Muscle layer of colon (tissue), 2 donors: ENCODE measurements around the gene RRP1B.
A peak's percentile ranks its signal among the peaks of the same experiment; 100 is the strongest.
"Not testable (repeated sequence)": the region's sequence is repeated elsewhere in the genome, so short reads cannot be mapped to it uniquely, and the experiment has no call there.

Source experiments
- H3K27ac ChIP-seq: one replicate; pipeline ENCODE4 v1.7.0; 2013; ENCODE audit warnings: low read depth, mild to moderate bottlenecking, low read length, moderate library complexity
- H3K27me3 ChIP-seq, 2 donors: one replicate each; pipeline ENCODE4 v1.7.0; 2013; ENCODE audit warnings: low read length in 2 of 2, mild to moderate bottlenecking in 2 of 2; ENCODE audit not compliant: insufficient read depth in 2 of 2, control insufficient read depth in 1 of 2
- H3K36me3 ChIP-seq: one replicate; pipeline ENCODE4 v1.7.0; 2013; ENCODE audit warnings: mild to moderate bottlenecking, low read length; ENCODE audit not compliant: insufficient read depth
- H3K4me1 ChIP-seq: one replicate; pipeline ENCODE4 v1.7.0; 2013; ENCODE audit warnings: mild to moderate bottlenecking, low read length; ENCODE audit not compliant: insufficient read depth
- H3K4me3 ChIP-seq, 2 donors: one replicate each; pipeline ENCODE4 v1.7.0; 2013; ENCODE audit warnings: low read length in 2 of 2, low read depth in 1 of 2, mild to moderate bottlenecking in 1 of 2, moderate library complexity in 1 of 2
- H3K9ac ChIP-seq: one replicate; pipeline ENCODE4 v1.7.0; 2013; ENCODE audit warnings: low read length
- H3K9me3 ChIP-seq: one replicate; pipeline ENCODE4 v1.7.0; 2013; ENCODE audit warnings: mild to moderate bottlenecking, low read length
- donor health status: abdominal sarcoma.
- donor health status: Adenocarcinoma of cecum.

RRP1B gene

DNA sequence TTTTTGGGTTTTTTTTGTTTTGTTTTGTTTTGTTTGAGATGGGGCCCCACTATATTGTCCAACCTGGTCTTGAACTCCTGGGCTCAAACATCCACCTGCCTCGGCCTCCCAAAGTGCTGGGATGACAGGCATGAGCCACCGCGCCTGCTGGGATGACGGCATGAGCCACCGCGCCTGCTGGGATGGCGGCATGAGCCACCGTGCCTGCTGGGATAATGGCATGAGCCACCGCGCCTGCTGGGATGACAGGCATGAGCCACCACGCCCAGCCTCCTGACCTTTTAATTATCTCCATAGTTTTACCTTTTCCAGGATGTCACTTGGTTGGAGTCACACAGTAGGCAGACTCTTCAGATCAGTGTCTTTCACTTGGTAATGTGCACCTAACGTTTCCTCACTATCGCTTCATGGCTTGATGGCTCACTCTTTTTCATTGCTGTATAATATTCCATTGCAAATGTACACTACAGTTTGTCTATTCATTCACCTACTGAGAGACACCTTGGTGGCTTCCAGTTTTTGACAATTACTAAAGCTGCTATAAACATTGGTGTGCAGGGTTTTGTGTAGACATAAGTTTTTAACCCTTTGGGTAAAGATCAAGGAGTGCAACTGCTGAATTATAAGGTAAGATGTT is 49.5 kb downstream of the RRP1B start:
- Histone ChIP-seq H3K9me3 (no peaks in the 10 kb centered on the region), H3K4me3 (no peak overlapping the region), H3K27me3 (no peaks in the 10 kb centered on the region), H3K27ac (no peak overlapping the region), H3K36me3 (no peaks in the 10 kb centered on the region), H3K9ac (no peak overlapping the region), H3K4me1 (no peaks in the 10 kb centered on the region)

DNA sequence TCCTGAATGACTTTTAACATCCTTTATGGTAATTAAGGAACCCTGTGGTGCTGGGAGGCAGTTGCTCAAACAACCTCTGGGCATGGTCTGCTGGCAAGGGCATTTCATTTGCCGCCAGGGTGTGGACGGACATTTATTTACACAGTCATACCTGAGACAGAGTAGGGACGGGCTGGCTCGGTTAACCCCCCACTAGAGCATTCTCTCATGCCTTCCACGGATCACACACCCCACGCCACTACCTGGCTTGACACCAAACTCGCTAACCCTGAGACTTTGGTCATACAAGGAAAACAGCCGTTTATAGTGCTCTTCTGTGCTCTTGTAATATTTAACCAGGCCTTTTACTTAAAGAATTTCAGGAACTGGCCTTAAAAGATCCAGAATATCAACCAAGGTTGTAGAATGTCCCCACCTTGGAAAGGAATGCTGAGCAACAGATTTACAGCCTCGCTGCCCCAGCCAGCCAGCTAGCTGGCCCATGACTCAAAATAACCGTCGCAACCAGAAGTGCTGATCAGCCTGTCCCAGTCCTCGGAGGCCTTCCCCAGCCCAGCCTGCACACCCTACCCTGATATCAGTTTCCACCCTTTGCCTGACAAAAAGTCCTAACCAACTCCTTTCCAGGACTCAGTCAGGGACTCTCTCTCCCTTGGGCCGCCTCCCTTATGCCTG is 53.0 kb downstream of the RRP1B start:
- no peak overlapping the region for H3K4me3 ChIP-seq
- H3K4me1 ChIP-seq, result no peaks in the 10 kb centered on the region
- no peak overlapping the region for H3K9ac ChIP-seq
- H3K27ac ChIP-seq, result no peak overlapping the region
- no peaks in the 10 kb centered on the region for H3K36me3 ChIP-seq
- H3K9me3 ChIP-seq, result no peaks in the 10 kb centered on the region
- no peaks in the 10 kb centered on the region for H3K27me3 ChIP-seq

DNA sequence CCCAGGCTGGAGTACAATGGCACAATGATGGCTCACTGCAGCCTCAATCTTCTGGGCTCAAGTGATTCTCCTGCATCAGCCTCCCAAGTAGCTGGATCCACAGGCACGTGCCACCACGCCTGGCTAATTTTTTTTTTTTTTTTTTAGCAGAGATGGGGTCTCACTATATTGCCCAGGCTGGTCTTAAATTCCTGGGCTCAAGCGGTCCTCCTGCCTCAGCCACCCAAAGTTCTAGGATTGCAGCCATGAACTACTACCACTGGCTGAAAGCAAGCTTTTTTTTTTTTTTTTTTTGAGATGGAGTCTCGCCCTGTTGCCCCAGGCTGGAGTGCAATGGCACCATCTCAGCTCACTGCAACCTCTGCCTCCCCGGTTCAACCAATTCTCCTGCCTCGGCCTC is 53.8 kb downstream of the RRP1B start:
- not testable (repeated sequence) for H3K9ac ChIP-seq, H3K4me3 ChIP-seq, H3K4me1 ChIP-seq, H3K36me3 ChIP-seq, H3K27ac ChIP-seq, H3K9me3 ChIP-seq, H3K27me3 ChIP-seq

DNA sequence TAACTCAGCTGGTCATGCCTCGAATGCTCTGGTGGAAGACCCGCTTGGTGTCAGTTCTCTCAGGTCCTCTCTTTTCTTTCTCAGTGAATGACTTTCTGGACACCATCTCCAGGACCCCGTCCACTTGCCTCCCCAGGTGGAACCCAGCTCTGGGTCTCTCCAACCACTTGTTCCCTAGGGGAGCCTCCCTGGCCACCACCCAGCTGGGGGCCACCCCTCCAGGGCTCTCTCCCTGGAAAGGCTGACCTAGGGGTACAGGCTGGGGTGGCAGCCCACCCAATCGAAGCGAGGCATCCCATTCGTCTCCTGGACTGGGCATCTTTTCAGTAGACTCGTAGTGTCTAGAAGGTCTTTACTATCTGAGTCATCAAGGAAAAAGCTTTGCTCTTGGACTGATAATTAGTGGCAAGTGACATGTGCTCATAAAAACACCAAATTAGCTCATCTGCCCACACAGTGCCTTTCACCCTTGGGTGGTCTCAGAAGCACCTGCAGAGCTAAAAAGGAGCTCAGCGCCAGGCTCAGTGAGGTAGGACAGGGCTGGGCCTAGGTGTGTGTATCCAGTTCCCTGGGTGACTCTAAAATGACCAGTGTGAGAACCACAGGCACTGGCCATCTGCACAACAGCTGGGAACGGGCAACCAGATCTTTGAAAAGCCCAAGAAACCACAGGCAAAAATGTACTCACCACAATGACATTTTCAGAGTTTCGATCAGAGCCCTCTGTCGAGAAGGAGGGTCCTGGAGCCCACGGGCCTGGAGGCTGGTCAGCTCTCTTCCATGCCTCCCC is 57.2 kb downstream of the RRP1B start:
- Histone ChIP-seq H3K9me3 (no peaks in the 10 kb centered on the region), H3K4me1 (peaks cover 17% of the 10 kb centered on the region), H3K27ac (no peak overlapping the region), H3K9ac (no peak overlapping the region), H3K27me3 (no peaks in the 10 kb centered on the region), H3K36me3 (no peaks in the 10 kb centered on the region), H3K4me3 (no peak overlapping the region)

DNA sequence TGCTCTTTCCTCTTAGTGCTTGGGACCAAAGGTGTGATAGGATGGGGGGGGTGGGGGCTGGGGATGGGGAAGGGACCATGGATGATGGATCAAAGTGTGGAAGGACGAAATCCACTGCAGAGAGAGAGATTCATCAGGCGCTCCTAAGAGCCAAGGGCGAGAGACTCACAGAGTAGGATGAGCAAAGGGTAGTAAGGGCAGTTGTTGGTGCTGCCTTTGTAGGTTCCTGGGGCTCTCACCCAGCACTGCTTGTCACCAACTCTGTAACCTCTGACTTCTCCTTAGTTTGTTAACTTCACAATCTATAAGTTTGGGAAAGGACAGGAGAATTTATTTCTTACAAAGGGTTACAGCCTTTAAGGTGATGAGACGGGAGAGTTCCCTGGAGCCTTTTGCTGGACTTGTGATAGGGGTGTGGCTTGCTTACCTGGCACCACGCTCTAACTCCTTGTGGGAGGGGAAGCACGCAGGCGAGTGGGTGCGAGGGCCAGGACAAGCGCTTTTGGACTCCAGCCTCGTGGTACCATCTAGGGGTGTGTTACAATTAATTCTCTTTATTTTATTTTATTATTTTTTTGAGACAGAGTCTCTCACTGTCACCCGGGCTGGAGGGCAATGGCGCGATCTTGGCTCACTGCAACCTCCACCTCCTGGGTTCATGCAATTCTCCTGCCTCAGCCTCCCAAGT is 58.0 kb downstream of the RRP1B start:
- Histone ChIP-seq H3K27ac (no peak overlapping the region), H3K4me1 (peaks cover 22% of the 10 kb centered on the region)

DNA sequence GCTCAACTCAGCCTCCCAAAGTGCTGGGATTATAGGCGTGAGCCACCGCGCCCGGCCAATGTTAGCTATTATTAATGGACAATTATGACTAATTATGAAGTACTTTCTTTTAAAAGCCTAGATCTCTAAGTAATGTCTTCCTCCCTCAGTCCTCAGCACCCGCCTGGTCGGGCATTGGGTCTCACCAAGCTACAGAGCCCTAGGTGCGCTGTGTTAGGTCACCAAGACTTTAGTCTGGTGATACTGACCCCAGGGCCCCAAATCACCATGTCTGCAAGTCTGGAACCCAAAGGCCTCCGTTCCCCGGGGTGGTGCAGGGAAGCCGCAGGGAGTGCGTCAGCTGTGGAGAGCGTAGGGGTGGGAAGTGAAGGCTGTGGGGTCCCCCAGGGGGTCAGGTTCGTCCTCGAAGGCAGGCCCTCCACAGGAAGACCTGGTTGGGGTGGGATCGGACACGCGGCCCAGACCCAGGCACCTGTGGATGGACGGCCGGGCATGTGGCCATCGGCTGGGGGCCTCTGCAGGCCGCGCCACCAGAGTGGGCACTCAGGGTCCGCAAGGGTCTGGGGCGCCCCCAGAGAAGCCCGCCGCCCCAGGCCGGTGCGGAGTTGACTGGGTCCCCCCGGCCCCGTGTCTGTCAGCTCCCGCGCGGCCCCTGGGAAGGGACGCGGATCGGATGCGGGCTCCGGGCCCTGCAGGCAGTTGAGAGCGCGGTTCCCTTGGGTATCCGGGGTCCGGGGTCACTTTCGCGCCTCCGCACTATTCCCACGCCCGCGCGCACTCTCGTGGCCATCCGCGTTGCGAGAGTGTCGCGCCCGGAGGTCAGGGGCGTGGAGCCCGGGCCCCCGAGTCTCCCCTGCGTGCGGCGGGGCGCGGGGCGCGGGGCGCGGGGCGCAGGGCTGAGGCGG is 58.9 kb downstream of the RRP1B start:
- Histone ChIP-seq H3K9me3 (no peaks in the 10 kb centered on the region), H3K27me3 (no peaks in the 10 kb centered on the region), H3K4me1 (peaks cover 22% of the 10 kb centered on the region), H3K27ac (peak overlapping the region; percentile 63), H3K9ac (no peak overlapping the region), H3K4me3 (peak overlapping the region; percentile 76 to 93), H3K36me3 (no peaks in the 10 kb centered on the region)

More for the DNA sequence above, 58.0 kb downstream of the RRP1B start:
- Histone ChIP-seq H3K27me3 (no peaks in the 10 kb centered on the region), H3K9me3 (no peaks in the 10 kb centered on the region), H3K9ac (no peak overlapping the region), H3K36me3 (no peaks in the 10 kb centered on the region), H3K4me3 (no peak overlapping the region)

DNA sequence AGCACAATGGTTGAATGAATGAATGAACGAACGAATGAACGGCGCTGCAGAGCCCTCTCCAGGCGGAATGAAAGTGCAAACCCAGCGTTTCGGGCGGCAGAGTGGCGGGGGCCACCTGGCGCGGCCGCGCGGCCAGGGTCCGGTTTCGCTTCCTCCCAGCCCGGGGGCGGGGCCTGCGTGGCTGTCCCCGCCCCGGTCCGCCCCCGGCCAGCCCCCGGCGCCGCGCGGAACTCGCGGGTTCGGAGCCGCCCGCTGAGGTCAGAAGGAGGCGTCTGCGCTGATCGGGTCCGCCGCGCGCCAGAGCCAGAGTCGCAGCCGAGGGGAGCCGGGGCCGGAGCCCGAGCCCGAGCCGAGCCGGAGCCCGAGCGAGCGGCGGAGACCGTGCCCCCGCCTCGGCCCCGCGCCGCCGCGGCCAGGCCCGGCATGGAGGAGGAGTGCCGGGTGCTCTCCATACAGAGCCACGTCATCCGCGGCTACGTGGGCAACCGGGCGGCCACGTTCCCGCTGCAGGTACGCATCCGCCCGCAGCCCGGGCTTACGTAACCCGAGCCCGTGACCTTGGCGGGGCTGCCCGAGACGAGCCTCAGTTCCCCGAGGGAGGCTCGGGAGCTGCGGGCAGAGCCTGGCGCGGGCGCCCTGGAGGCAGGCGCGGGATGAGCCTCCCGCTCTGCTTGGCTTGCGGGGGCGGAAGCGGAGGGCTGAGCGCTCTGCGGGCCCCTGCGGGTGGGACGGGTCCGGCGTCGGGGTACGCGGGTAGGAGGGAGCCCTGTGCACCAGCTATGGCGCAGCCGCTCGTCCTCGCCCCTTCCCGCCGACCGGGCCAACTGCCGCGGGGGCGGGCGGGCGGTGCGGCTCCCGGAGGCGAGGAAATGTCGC is 59.8 kb downstream of the RRP1B start, which contains the start of gene PDXK:
TSS of gene PDXK (plus strand) at position 258 of the 876 bp plus-strand sequence. CDS start at position 424, 166 bp downstream.
- Histone ChIP-seq H3K4me3 (peak within 1 kb of the TSS; percentile 76 to 93), H3K9ac (peak within 1 kb of the TSS; percentile 74), H3K27me3 (no peaks in the 10 kb centered on the region), H3K9me3 (no peaks in the 10 kb centered on the region), H3K27ac (peak within 1 kb of the TSS; percentile 63), H3K36me3 (no peaks in the 10 kb centered on the region), H3K4me1 (peaks cover 22% of the 10 kb centered on the region)

DNA sequence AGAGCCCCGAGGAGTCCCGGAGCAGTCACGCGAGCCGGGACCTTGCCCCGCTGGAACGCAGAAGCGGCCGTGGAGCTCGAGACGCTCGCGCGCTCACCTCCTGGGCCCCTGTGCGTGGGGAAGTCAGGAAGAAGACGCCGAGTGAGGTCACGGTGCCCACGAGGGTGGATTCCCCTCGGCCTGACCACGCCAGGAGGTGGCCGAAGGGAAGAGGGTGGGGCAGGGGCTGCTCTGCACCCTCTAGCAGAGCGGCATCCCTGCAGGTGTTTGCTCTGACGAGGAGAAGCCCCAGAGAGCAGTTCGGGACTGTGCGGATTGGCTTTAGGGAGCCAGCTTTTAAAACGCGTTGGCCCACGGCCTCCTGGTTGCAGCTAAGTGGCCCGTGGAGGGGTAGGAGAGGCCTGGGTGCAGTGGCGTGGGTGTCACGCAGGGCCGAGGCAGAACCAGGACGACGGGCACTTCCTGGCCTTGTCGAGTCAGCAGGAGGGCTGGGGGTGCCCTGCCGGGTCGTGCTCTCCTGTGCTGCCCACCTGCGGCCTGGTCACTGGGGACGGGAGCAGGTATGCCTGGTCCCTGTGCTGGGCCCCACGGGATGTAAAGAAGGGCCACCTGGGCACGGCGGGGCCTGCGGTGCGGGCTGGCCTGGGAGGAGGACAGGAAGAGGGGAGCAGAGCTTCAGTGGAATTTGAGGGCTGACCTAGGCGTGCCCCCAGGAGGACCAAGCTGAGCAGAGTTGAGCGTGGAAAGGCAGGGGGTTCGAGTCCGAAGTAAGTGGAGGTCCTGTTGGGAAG is 60.6 kb downstream of the RRP1B start:
- H3K27ac ChIP-seq, result peak overlapping the region; percentile 35
- H3K36me3 ChIP-seq, result no peaks in the 10 kb centered on the region
- no peaks in the 10 kb centered on the region for H3K9me3 ChIP-seq
- peaks cover 22% of the 10 kb centered on the region for H3K4me1 ChIP-seq
- H3K27me3 ChIP-seq, result no peaks in the 10 kb centered on the region
- H3K9ac ChIP-seq, result peak overlapping the region; percentile 74
- H3K4me3 ChIP-seq, result peak overlapping the region; percentile 76 to 93

DNA sequence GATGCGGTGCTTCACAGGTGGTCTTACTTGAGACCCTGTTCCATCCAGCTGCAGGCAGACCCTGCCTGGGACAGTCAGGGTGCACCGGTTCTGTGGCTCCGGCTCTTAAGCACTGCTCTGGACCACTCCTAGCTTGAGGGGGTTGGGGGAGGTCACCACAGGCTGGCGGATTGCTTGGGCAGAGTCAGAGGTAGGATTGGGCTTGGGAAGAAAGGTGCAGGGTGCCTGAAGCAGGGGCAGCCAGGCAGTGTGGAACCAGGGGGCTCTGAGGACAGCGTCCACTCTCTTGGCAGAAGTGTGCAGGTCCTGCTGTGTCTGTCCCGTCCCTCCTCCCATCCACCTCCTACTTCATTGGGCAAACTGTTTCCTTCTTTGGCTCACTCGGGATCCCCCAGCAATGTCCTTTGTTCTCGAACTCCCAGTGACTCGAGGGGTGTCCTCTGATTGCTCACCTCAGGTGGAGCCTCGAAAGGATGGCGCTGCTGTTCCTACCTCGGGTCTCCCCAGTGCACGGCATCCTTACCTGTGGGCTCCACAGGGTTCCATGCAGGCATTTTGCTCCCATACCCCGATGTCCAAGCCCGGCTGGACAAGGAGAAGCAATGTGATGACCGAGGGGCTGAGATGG is 61.3 kb downstream of the RRP1B start:
- Histone ChIP-seq H3K36me3 (no peaks in the 10 kb centered on the region), H3K4me3 (peak overlapping the region; percentile 76 to 93), H3K27ac (no peak overlapping the region), H3K9me3 (no peaks in the 10 kb centered on the region), H3K9ac (no peak overlapping the region), H3K27me3 (no peaks in the 10 kb centered on the region), H3K4me1 (peaks cover 26% of the 10 kb centered on the region)
